ENCODE measurements around the gene TYMP.

- TF ChIP-seq, protein P1, sequence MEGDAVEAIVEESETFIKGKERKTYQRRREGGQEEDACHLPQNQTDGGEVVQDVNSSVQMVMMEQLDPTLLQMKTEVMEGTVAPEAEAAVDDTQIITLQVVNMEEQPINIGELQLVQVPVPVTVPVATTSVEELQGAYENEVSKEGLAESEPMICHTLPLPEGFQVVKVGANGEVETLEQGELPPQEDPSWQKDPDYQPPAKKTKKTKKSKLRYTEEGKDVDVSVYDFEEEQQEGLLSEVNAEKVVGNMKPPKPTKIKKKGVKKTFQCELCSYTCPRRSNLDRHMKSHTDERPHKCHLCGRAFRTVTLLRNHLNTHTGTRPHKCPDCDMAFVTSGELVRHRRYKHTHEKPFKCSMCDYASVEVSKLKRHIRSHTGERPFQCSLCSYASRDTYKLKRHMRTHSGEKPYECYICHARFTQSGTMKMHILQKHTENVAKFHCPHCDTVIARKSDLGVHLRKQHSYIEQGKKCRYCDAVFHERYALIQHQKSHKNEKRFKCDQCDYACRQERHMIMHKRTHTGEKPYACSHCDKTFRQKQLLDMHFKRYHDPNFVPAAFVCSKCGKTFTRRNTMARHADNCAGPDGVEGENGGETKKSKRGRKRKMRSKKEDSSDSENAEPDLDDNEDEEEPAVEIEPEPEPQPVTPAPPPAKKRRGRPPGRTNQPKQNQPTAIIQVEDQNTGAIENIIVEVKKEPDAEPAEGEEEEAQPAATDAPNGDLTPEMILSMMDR (IDR thresholded peaks at IDR 0.05) = no peak
- peak; percentile 71 for TF ChIP-seq ZNF121 (CRISPR knock-in tag; IDR thresholded peaks at IDR 0.05)
- TF ChIP-seq GABPB1 (CRISPR knock-in tag; IDR thresholded peaks at IDR 0.05) = no peak
- TF ChIP-seq NR2C2 (CRISPR knock-in tag; IDR thresholded peaks at IDR 0.05) = no peak
- no peak for TF ChIP-seq NR3C1 (CRISPR knock-in tag; conservative IDR thresholded peaks at IDR 0.05; ENCODE audit: low read depth)
- no peak for TF ChIP-seq FOXK1 (CRISPR knock-in tag; IDR thresholded peaks at IDR 0.05)
- no peak for TF ChIP-seq ATF3 (CRISPR knock-in tag; conservative IDR thresholded peaks at IDR 0.05)
- TF ChIP-seq, protein P2, sequence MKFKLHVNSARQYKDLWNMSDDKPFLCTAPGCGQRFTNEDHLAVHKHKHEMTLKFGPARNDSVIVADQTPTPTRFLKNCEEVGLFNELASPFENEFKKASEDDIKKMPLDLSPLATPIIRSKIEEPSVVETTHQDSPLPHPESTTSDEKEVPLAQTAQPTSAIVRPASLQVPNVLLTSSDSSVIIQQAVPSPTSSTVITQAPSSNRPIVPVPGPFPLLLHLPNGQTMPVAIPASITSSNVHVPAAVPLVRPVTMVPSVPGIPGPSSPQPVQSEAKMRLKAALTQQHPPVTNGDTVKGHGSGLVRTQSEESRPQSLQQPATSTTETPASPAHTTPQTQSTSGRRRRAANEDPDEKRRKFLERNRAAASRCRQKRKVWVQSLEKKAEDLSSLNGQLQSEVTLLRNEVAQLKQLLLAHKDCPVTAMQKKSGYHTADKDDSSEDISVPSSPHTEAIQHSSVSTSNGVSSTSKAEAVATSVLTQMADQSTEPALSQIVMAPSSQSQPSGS (CRISPR knock-in tag; IDR thresholded peaks at IDR 0.05; ENCODE audit: borderline replicate concordance, low read depth) = no peak
- TF ChIP-seq, protein P3, sequence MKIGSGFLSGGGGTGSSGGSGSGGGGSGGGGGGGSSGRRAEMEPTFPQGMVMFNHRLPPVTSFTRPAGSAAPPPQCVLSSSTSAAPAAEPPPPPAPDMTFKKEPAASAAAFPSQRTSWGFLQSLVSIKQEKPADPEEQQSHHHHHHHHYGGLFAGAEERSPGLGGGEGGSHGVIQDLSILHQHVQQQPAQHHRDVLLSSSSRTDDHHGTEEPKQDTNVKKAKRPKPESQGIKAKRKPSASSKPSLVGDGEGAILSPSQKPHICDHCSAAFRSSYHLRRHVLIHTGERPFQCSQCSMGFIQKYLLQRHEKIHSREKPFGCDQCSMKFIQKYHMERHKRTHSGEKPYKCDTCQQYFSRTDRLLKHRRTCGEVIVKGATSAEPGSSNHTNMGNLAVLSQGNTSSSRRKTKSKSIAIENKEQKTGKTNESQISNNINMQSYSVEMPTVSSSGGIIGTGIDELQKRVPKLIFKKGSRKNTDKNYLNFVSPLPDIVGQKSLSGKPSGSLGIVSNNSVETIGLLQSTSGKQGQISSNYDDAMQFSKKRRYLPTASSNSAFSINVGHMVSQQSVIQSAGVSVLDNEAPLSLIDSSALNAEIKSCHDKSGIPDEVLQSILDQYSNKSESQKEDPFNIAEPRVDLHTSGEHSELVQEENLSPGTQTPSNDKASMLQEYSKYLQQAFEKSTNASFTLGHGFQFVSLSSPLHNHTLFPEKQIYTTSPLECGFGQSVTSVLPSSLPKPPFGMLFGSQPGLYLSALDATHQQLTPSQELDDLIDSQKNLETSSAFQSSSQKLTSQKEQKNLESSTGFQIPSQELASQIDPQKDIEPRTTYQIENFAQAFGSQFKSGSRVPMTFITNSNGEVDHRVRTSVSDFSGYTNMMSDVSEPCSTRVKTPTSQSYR (CRISPR knock-in tag; IDR thresholded peaks at IDR 0.05) = no peak
- no peak for TF ChIP-seq ZNF423 (CRISPR knock-in tag; IDR thresholded peaks at IDR 0.05)
- TF ChIP-seq, protein P4, sequence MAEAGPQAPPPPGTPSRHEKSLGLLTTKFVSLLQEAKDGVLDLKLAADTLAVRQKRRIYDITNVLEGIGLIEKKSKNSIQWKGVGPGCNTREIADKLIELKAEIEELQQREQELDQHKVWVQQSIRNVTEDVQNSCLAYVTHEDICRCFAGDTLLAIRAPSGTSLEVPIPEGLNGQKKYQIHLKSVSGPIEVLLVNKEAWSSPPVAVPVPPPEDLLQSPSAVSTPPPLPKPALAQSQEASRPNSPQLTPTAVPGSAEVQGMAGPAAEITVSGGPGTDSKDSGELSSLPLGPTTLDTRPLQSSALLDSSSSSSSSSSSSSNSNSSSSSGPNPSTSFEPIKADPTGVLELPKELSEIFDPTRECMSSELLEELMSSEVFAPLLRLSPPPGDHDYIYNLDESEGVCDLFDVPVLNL (CRISPR knock-in tag; IDR thresholded peaks at IDR 0.05; ENCODE audit: borderline replicate concordance, low read depth) = no peak
- no peak for TF ChIP-seq MAX (CRISPR knock-in tag; IDR thresholded peaks at IDR 0.05)
- no peak for TF ChIP-seq ZNF232 (CRISPR knock-in tag; IDR thresholded peaks at IDR 0.05)
- no peak for TF ChIP-seq SP1 (CRISPR knock-in tag; conservative IDR thresholded peaks at IDR 0.05)
These were observed 1.7 kb downstream of the TYMP start for GRCh38 chr22:50527921-50528681.

Measured in WTC11 (cell line).